ENCODE measurements around the gene SLAMF1.

Gene SLAMF1

DNA sequence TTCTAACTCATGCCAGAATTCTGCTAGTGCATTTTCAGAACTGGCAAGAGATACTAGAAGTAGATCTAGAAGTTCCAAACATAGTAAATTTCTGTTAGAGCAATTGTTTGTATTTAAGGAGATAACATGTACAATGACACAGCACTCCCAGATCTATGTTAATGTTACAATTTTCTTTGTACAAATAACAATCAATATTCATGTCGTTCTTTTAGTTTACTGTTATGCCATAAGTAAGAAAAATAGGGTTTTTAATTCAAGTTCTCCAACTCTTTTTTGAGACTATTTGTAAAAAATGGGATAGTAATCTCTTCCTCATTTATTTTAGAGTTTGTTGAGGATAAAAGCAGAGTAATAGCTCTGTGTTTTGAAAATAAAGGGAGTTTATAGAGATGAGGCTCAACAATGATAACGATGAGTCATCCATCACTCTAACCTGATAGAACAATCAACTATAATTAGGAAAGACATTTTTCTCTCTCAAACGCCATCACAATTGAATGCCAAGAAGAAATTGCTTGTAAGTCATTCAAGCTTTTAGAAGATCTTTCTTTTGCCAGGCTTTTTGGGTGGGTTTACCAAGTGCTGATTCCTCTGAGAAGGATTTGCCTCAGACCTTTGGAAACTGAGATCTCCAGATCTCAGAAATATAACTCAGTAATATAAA is 68.2 kb downstream of the SLAMF1 start:
- intact Hi-C loops (cut with DNase I; ENCODE audit: low total_unique reads), result no loop called here
- no peaks in the 10 kb centered on the region for H3K36me3 ChIP-seq
- no peaks in the 10 kb centered on the region for H3K27me3 ChIP-seq
- H3K9me3 ChIP-seq, result no peaks in the 10 kb centered on the region
- H3K4me1 ChIP-seq, result no peaks in the 10 kb centered on the region
- TF ChIP-seq, protein P1, sequence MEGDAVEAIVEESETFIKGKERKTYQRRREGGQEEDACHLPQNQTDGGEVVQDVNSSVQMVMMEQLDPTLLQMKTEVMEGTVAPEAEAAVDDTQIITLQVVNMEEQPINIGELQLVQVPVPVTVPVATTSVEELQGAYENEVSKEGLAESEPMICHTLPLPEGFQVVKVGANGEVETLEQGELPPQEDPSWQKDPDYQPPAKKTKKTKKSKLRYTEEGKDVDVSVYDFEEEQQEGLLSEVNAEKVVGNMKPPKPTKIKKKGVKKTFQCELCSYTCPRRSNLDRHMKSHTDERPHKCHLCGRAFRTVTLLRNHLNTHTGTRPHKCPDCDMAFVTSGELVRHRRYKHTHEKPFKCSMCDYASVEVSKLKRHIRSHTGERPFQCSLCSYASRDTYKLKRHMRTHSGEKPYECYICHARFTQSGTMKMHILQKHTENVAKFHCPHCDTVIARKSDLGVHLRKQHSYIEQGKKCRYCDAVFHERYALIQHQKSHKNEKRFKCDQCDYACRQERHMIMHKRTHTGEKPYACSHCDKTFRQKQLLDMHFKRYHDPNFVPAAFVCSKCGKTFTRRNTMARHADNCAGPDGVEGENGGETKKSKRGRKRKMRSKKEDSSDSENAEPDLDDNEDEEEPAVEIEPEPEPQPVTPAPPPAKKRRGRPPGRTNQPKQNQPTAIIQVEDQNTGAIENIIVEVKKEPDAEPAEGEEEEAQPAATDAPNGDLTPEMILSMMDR (IDR thresholded peaks at IDR 0.05), result no peak
- no peak for DNase-seq
- H3K4me3 ChIP-seq, result peak overlapping the region; percentile 7 to 19
- H3K27ac ChIP-seq, result no peak overlapping the region

DNA sequence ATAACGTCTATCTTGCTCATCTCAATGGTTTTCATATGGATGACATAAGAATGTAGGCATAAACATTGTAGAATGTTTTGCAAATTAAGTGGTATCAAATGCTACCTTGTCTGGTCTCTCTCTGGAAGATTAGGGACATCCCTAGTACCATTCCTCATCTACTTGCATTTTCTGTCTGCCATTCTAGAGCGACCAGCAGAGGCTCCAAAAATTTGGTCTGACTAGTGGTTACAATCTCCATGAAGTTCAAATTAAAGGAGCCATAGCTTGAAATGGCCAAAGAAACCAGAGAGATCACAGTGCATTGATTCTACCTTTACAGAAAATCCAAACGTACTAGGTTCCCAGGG is 68.7 kb downstream of the SLAMF1 start:
- H3K4me1 ChIP-seq, result no peaks in the 10 kb centered on the region
- TF ChIP-seq, protein P1 (IDR thresholded peaks at IDR 0.05), result no peak
- H3K9me3 ChIP-seq, result no peaks in the 10 kb centered on the region
- H3K27ac ChIP-seq, result no peak overlapping the region
- no peaks in the 10 kb centered on the region for H3K36me3 ChIP-seq
- DNase-seq, result no peak
- H3K27me3 ChIP-seq, result no peaks in the 10 kb centered on the region
- intact Hi-C loops (cut with DNase I; ENCODE audit: low total_unique reads), result no loop called here
- H3K4me3 ChIP-seq, result peak overlapping the region in 1 of 2 donors; percentile 19

DNA sequence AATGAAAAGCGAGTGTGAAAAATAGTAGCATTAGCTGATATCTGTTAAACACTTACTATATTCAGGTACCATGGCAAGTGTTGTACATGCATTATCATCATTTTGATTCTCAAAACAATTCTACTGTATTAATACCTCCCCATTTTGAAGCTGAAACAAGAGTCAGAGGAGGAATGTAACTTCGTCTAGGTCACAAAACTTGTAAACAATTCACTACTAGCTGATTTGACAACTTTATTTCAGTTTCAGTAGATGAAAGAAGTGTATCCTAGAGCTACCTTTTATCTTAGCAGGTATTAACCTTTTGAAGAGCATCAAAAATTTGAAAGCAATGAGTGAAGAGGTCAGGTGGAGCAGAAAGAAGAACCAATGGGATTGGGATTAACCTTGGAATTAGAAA is 69.2 kb downstream of the SLAMF1 start:
- Histone ChIP-seq H3K4me1 (no peaks in the 10 kb centered on the region), H3K36me3 (no peaks in the 10 kb centered on the region), H3K27me3 (no peaks in the 10 kb centered on the region), H3K9me3 (no peaks in the 10 kb centered on the region), H3K4me3 (no peak overlapping the region), H3K27ac (no peak overlapping the region)
- DNase-seq, result no peak
- intact Hi-C loops (cut with DNase I; ENCODE audit: low total_unique reads), result no loop called here
- TF ChIP-seq, protein P1 (IDR thresholded peaks at IDR 0.05), result no peak

DNA sequence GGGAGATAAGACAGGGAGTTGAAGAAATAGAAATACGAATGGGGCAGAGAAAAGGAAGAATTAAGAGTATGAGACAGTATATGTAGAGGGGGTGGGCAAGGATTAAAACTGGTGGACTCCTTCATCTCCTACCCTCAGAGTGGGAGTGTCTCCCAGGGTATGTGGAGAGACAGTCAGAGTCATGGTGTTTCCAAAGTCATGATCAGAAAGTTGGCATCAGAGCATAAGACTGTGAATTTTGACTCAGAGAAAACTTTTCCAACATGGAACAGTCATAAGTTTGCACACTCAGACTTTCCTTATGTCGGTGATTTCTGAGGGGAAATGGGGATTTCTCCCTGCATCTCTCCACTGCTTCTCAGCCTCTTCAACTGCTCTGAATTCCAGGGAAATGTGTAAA is 70.0 kb downstream of the SLAMF1 start:
- no peak for DNase-seq
- Histone ChIP-seq H3K27me3 (no peaks in the 10 kb centered on the region), H3K36me3 (no peaks in the 10 kb centered on the region), H3K9me3 (no peaks in the 10 kb centered on the region), H3K4me1 (no peaks in the 10 kb centered on the region), H3K27ac (no peak overlapping the region), H3K4me3 (no peak overlapping the region)
- TF ChIP-seq, protein P1 (IDR thresholded peaks at IDR 0.05), result no peak
- intact Hi-C loops (cut with DNase I; ENCODE audit: low total_unique reads), result no loop called here

DNA sequence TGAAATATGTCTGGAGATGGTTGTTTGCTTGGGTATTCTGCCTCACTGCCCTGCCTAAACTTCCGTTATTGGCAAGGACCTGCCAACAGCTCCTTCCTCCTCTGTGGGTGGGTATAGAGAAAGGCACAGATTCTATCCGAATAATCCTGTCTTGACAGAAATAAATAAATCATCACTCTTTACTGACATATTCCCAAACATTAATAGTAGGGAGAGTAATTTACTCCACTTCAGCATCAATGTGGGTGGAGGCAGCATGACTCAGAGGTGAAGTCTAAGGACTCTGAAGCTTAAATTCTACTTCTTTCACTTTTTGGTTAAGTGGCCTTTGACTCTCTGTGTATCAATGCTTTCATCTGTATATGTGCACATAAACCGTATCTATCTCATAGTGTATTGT is 70.5 kb downstream of the SLAMF1 start:
- Histone ChIP-seq H3K27me3 (no peaks in the 10 kb centered on the region), H3K9me3 (no peaks in the 10 kb centered on the region), H3K4me1 (no peaks in the 10 kb centered on the region), H3K27ac (no peak overlapping the region), H3K36me3 (no peaks in the 10 kb centered on the region), H3K4me3 (no peak overlapping the region)
- TF ChIP-seq, protein P1 (IDR thresholded peaks at IDR 0.05), result no peak
- no peak for DNase-seq
- intact Hi-C loops (cut with DNase I; ENCODE audit: low total_unique reads), result no loop called here
